Psoas muscle (tissue), 8 donors: ENCODE results near the gene NMNAT3. TPM values are rescaled to one million over a fixed set of nuclear protein-coding genes. Genes with fewer than 3 reads are reported as not detected.
"Not testable (repeated sequence)": the region's sequence is repeated elsewhere in the genome, so short reads cannot be mapped to it uniquely, and the experiment has no call there.

Source experiments
- ATAC-seq, 4 donors: fragments of 200-7000 bp; cut with Tn5 transposase; one replicate each; pipeline ENCODE4 v1.9.1; 2020; ENCODE audit warnings: moderate library complexity in 3 of 4, mild to moderate bottlenecking in 2 of 4
- DNase-seq, 2 donors: peaks; one replicate each; pipeline ENCODE4 v3.0.0-alpha.2; 2020
- H3K27ac ChIP-seq: fragments of 200-600 bp; one replicate; pipeline ENCODE4 v1.8.0; 2022
- H3K27me3 ChIP-seq, 3 donors: fragments of 200-600 bp in 1 of 3; one replicate each; pipeline versions ENCODE4 v1.6.1 to v1.8.0; 2013 to 2022; ENCODE audit warnings: low read length in 2 of 3, mild to moderate bottlenecking in 2 of 3, moderate library complexity in 1 of 3; ENCODE audit not compliant: insufficient read depth in 3 of 3
- H3K36me3 ChIP-seq, 2 donors: fragments of 200-600 bp in 1 of 2; one replicate each; pipeline versions ENCODE4 v1.6.1 to v1.8.0; 2013 to 2022; ENCODE audit warnings: low read depth in 1 of 2, mild to moderate bottlenecking in 1 of 2, moderate library complexity in 1 of 2; ENCODE audit not compliant: insufficient read depth in 1 of 2
- H3K4me1 ChIP-seq: fragments of 200-600 bp; one replicate; pipeline ENCODE4 v1.8.0; 2022
- H3K4me3 ChIP-seq: fragments of 200-600 bp; one replicate; pipeline ENCODE4 v1.8.0; 2022; ENCODE audit warnings: mild to moderate bottlenecking
- H3K9me3 ChIP-seq: fragments of 200-600 bp; one replicate; pipeline ENCODE4 v1.8.0; 2022
- WGBS, 3 donors: extraction: QIAGEN DNeasy Blood & Tissue Kit; methylation state at CpG; one replicate each; pipeline versions ENCODE4 v1.1.6 to v1.1.7; 2013; 5-methylcytosine and 5-hydroxymethylcytosine counted together
- intact Hi-C, 2 donors: fragments of 100-400 bp; cut with DNase I; formaldehyde crosslinking; loops; one replicate each; pipeline versions ENCODE4 v1.11.0 to v1.14.2; 2022
- polyA plus RNA-seq, 3 donors: library from polyadenylated mRNA; stranded (reverse); fragments of 200-250 nt; gene quantifications; one replicate each; pipeline ENCODE4 v1.2.3, GENCODE V29; 2013
- total RNA-seq, 4 donors: library from RNA; stranded (reverse); fragmentation: NEBNext Ultra II Directional in 2 of 4; extraction: Animal tissue kit (Norgen Biotek cat#: 25700) in 2 of 4; gene quantifications; one replicate each; pipeline versions ENCODE4 v1.2.1 to v1.2.4, GENCODE V29; 2021 to 2023
- TF ChIP-seq, protein P1 (sequence below): fragments of 200-600 bp; IDR thresholded peaks from one replicate; pipeline ENCODE4 v1.8.0; 2022; ENCODE audit warnings: antibody characterized with exemption
- donor health status: healthy with polysubstance abuse.
- donor health status: DM: no; HTN: no; CAD: no; lungs with moderate emphysema.
- donor health status: Bipolar disorder and iron deficiency.
- donor health status: healthy.
- donor health status: DM: yes; HTN: yes; CAD: no.
- donor health status: DM: no; HTN: no; CAD: no.
- donor health status: DM: no; HTN: no; CAD: no.
- donor health status: DM: yes; HTN: yes; CAD: no.

The NMNAT3 gene
- total and polyA plus RNA-seq, 7 donors, result 6.0 to 14.2 (median 8.9) TPM

DNA sequence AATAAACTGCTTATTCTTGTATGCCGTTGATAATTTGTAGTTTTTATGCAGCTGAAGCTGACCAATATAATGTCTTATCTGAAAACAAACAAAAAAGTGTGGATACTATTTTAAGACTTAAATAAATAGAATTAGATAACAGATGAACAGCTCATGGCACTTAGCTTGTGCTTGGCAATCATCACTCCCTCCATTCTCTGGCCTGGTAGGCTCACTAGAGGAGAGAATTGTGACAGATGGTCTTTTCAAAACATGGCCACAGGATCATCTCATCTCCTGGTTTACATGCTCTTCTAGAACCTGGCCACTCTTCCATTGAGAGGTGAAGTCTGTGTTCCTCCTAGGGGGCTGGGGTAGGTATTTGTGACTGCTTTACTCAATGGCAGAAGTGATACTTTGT is 79.8 kb downstream of the NMNAT3 start:
- Histone ChIP-seq H3K4me3 (no peak overlapping the region), H3K36me3 (no peaks in the 10 kb centered on the region), H3K4me1 (no peaks in the 10 kb centered on the region), H3K9me3 (no peaks in the 10 kb centered on the region), H3K27ac (no peak overlapping the region), H3K27me3 (no peaks in the 10 kb centered on the region)
- 70 to 90% (median 89%) methylated on average over 1 of the region's 1 CpG for WGBS, 3 donors
- TF ChIP-seq, protein P1, sequence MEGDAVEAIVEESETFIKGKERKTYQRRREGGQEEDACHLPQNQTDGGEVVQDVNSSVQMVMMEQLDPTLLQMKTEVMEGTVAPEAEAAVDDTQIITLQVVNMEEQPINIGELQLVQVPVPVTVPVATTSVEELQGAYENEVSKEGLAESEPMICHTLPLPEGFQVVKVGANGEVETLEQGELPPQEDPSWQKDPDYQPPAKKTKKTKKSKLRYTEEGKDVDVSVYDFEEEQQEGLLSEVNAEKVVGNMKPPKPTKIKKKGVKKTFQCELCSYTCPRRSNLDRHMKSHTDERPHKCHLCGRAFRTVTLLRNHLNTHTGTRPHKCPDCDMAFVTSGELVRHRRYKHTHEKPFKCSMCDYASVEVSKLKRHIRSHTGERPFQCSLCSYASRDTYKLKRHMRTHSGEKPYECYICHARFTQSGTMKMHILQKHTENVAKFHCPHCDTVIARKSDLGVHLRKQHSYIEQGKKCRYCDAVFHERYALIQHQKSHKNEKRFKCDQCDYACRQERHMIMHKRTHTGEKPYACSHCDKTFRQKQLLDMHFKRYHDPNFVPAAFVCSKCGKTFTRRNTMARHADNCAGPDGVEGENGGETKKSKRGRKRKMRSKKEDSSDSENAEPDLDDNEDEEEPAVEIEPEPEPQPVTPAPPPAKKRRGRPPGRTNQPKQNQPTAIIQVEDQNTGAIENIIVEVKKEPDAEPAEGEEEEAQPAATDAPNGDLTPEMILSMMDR, result no peak
- intact Hi-C loops, result no loop called here
- no peak for ATAC-seq
- no peak for DNase-seq

DNA sequence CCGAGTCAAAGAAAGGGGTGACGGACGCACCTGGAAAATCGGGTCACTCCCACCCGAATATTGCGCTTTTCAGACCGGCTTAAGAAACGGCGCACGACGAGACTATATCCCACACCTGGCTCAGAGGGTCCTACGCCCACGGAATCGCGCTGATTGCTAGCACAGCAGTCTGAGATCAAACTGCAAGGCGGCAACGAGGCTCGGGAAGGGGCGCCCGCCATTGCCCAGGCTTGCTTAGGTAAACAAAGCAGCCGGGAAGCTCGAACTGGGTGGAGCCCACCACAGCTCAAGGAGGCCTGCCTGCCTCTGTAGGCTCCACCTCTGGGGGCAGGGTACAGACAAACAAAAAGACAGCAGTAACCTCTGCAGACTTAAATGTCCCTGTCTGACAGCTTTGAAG is 86.6 kb downstream of the NMNAT3 start:
- H3K4me3 ChIP-seq, H3K9me3 ChIP-seq, H3K27ac ChIP-seq, H3K27me3 ChIP-seq, H3K4me1 ChIP-seq, ATAC-seq, DNase-seq, intact Hi-C loops, H3K36me3 ChIP-seq: not testable (repeated sequence)
- 82 to 91% (median 87%) methylated on average over 14 to 17 of the region's 22 CpGs for WGBS, 3 donors

DNA sequence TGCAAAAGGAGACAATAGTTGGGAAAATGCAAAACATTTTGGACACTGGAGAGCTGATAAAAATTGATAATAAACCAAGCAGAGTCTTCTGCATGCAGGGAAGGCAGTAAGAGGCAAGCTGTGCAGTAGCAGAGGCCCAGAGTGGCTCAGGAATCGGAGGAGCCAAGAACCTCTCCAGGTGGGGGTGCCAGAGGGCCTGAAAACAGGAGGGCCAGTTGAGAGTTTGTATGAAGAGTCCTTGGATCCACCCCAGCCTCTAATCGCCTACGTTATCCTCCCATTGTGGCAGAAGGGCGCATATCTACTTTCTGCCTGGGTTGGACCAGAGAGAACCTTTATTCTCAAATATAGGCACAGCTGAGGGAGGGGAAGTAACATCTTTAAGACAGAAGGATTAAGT is 89.3 kb downstream of the NMNAT3 start:
- DNase-seq, result no peak
- no peak for ATAC-seq
- WGBS, 3 donors, result 81 to 93% (median 85%) methylated on average over 4 of the region's 4 CpGs

DNA sequence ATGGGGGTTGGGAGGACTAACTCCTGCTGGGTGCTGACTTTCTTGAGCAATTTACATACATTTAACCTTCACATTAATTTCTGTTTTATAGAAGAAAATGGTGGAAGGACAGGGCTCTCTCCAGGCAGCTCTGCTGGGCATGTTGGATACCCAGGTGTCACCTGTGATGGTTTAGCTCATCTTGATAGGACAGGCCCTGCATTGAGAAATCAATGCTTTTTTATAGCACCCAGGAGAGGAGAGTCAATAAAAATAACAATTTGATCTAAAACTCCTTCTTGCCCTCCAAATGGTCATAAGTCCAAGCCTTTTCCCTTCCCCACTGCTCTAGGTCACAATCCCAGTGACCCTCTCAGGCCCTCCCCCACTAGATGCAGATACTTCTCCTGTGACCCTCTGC is 90.0 kb downstream of the NMNAT3 start:
- no peak for DNase-seq
- TF ChIP-seq, protein P1, result no peak
- intact Hi-C loops, result no loop called here
- H3K4me1 ChIP-seq, result no peaks in the 10 kb centered on the region
- H3K36me3 ChIP-seq, result no peaks in the 10 kb centered on the region
- ATAC-seq, result no peak
- no peaks in the 10 kb centered on the region for H3K27me3 ChIP-seq
- no peak overlapping the region for H3K27ac ChIP-seq
- no peak overlapping the region for H3K4me3 ChIP-seq
- no peaks in the 10 kb centered on the region for H3K9me3 ChIP-seq

More for the DNA sequence above, 89.3 kb downstream of the NMNAT3 start:
- no peaks in the 10 kb centered on the region for H3K9me3 ChIP-seq
- no peak overlapping the region for H3K4me3 ChIP-seq
- intact Hi-C loops, result no loop called here
- H3K27me3 ChIP-seq, result no peaks in the 10 kb centered on the region
- no peaks in the 10 kb centered on the region for H3K4me1 ChIP-seq
- H3K27ac ChIP-seq, result no peak overlapping the region
- no peaks in the 10 kb centered on the region for H3K36me3 ChIP-seq
- TF ChIP-seq, protein P1, result no peak

DNA sequence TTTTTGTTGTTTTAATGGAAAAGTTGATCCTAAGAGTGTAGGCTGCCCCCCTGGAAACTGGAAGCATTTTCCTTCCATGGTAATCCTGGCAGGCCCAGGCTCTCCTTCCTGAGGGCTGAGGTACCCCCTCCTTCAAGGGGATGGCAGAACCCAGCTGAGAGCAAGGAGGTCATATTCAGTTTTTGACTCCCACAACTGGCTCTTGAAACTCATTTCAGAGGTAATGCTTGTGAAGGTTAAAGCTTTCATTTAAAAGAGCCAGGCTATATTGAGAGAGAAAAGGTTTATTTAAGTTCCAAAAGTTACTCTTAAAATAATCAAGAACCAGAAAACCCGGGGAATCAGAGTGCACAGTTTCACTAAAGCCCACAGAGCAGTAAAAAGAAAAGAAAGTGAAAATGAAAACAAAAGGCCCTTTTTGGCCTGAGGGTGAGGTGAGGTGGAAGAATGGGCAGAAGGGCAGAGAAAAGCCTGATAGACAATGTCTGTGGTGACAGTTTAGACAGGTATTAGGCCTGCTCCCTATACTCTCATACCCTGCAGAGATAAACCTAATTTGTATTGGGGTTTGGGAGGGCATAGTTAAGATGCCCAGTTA is 91.3 kb downstream of the NMNAT3 start:
- no peak for DNase-seq
- H3K4me1 ChIP-seq, result no peaks in the 10 kb centered on the region
- ATAC-seq, result no peak
- H3K27me3 ChIP-seq, result no peaks in the 10 kb centered on the region
- no peaks in the 10 kb centered on the region for H3K9me3 ChIP-seq
- no peak overlapping the region for H3K4me3 ChIP-seq
- TF ChIP-seq, protein P1, result no peak
- WGBS, 3 donors, result 70 to 91% (median 75%) methylated on average over 1 of the region's 1 CpG
- H3K27ac ChIP-seq, result no peak overlapping the region
- intact Hi-C loops, result no loop called here
- H3K36me3 ChIP-seq, result no peaks in the 10 kb centered on the region
